HG02943 (cell line): ENCODE data around the gene FUT1.

ENCODE experiments used
- ATAC-seq: cut with Tn5 transposase; IDR thresholded peaks from one replicate; pipeline ENCODE4 v1.9.1; 2021; ENCODE audit warnings: mild to moderate bottlenecking, low read depth, moderate library complexity; ENCODE audit not compliant: unreplicated experiment

FUT1 gene

GRCh38 chr19:48741129-48741999 lies 11.1 kb downstream of the FUT1 start:
- ATAC-seq = no peak

DNA sequence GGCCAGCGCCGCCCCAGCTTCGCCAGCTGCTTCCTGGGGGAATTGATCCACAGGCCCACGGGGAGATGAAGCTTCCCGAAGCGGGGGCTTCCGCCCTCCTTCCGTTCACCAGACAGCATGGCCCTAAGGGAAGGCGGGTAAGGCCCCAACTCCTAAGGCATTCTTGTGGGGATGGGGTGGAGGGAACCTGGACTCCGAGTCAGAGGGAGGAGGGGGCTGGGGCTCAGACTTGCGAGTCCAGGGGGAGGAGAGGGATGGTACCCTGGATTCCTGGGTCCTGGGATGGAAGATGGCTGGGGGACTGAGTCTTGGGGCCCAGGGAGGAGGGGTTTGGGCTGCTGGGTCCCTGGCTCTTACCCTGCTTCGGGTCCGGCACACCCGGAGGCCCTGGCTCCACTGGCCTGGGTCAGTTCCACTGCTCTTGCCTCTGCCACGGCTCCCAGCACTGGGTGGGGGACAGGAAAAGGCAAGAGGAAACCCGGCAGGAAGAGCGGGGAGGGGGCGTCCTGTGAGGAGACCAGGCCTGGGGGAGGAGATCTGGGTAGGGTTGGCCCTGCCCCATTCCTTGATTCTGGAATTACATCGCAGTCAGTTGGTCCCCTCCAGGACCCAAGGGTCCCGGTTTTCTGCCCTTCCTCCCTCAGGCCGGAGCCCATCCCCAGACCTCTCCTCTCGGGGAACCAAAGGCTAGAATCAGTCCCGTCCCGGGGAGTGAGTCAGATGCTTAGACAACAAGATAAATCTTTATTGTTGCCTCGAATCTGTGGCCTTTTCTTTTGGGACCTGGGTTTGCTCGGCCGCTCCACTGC lies 12.1 kb downstream of the FUT1 start, which contains the start of gene RASIP1:
Gene RASIP1, minus strand, starts transcription at position 447 of the 809 bp plus-strand sequence. Its CDS starts 328 bp downstream, at position 119.
- ATAC-seq = no peak

- no peak for ATAC-seq
These were observed 12.9 kb downstream of the FUT1 start for GRCh38 chr19:48739404-48740163.

- ATAC-seq = no peak
These were observed 13.7 kb downstream of the FUT1 start for GRCh38 chr19:48738557-48739403.

DNA sequence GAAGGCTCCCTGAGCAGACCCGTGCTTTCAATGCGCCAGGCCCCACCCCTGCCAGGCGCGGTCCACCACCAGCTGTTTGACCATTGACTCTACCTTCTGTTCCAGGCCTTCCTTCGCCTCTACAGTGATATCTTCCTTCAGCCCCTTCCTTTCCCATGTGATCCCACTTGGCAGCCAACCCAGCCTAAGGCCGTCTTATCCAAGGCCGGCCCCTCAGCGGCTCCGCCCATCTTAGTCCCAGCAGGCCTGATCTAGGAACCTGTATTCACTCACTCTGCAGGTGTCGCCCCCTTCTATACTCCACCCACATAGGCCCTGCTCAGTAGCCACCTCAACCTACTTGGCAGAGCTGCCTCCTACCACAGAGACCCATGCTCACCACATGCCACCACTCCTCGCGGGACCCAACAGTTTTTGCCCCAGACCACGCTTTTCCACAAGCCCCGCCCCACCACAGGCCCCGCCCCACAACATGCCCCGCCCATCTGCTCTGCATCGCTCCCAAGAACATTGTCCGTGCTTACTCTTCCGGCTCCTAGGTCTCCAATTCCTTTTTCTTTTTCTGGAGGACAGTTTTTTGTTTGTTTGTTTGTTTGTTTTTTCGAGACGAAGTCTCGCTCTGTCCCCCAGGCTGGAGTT lies 15.0 kb downstream of the FUT1 start:
- ATAC-seq = no peak

GRCh38 chr19:48735031-48735615 lies 17.3 kb downstream of the FUT1 start:
- no peak for ATAC-seq

DNA sequence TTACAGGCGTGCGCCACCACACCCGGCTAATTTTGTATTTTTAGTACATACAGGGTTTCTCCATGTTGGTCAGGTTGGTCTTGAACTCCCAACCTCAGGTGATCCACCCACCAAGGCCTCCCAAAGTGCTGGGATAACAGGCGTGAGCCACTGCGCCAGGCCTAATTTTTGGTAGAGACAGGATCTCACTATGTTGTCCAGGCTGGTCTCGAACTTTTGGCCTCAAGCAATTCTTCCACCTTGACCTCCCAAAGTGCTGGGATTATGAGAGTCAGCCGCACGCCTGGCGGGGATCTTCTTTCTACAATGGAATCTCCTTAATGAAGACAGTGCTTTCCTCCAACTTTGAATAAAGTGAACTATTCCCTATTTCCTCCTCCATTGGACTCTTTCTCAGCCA lies 17.8 kb downstream of the FUT1 start:
- no peak for ATAC-seq

DNA sequence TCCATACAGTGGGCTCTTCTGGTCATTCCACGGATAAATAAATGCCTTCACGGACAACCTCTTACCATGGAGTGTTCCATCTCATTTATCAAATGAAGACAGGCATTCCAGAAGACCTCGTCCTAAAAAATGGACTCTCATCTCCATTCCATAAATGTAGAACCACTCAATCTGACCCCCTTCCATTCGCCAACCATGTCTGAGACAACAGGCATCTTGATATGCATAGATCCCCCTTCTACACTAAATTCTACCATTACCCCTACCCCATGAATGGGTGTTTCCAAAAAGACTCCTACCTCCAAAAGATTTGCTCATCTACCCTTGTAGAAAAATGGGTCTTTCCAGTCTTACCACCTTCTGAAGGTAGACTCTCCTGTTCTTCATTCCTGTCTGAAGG lies 21.0 kb downstream of the FUT1 start:
- ATAC-seq = no peak

GRCh38 chr19:48728911-48729664 lies 23.4 kb downstream of the FUT1 start:
- no peak for ATAC-seq

- ATAC-seq = no peak
These were observed 25.9 kb downstream of the FUT1 start for GRCh38 chr19:48726556-48726955.

GRCh38 chr19:48724796-48725753 lies 27.4 kb downstream of the FUT1 start:
- ATAC-seq = no peak

DNA sequence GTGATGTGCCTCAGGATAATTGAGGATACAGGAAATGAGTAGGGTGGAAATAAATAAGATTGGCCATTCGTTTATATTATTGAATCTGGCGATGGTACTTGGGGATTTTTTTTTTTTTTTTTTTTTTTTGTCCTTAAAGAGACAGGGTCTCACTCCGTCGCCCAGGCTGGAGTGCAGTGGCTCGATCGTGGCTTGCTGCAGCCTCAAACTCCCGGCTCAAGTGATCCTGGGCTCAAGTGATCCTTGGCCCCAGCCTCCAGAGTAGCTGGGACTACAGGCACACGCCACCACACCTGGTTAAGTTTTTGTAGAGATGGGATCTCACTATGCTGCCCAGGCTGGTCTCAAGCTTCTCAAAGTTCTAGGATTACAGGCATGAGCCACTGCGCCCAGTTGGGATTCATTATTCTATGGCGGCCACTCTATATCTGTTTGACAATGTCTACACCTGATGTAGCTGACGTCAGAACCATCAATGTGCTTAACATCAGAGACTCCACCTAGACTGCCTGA lies 30.2 kb downstream of the FUT1 start:
- no peak for ATAC-seq

- peak; percentile 74 for ATAC-seq
These were observed 31.7 kb downstream of the FUT1 start for GRCh38 chr19:48720613-48721296.

DNA sequence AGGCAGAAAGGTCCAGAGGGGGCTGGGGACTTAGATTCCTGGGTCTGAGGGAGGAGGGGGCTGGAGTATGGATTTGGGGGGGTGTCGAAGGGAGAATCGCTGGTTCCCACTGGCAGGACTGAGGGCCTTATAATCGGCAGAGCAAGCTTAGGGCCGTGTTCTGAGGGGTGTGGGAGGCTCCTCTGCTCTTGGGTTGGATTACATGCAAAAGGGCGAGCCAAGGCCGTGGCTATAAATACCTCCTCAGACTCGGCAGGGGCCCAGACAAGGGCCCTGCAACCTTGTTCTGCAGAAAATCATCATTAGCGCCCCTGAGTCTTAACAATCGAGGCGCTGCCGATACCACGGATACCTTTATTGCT lies 32.2 kb downstream of the FUT1 start:
- ATAC-seq = no peak

- ATAC-seq = no peak
These were observed 32.9 kb downstream of the FUT1 start, which contains the start of gene MAMSTR for GRCh38 chr19:48719263-48720171. Gene MAMSTR (minus strand): TSS chr19:48719725. CDS start chr19:48719031, 694 bp downstream.
